HG02938 (cell line): Measurements from ENCODE around the gene EGLN1.

Experiments
- ATAC-seq: cut with Tn5 transposase; IDR thresholded peaks from one replicate; pipeline ENCODE4 v1.9.1; 2021; ENCODE audit warnings: mild to moderate bottlenecking, moderate library complexity; ENCODE audit not compliant: unreplicated experiment

Gene EGLN1

GRCh38 chr1:231401478-231401877 is 20.6 kb downstream of the EGLN1 start:
- ATAC-seq, result no peak

- ATAC-seq, result no peak
Measured at GRCh38 chr1:231397886-231398671, 24.0 kb downstream of the EGLN1 start.

GRCh38 chr1:231396643-231397042 is 25.4 kb downstream of the EGLN1 start:
- no peak for ATAC-seq

- ATAC-seq, result no peak
Measured at GRCh38 chr1:231395998-231396390, 26.1 kb downstream of the EGLN1 start.

- no peak for ATAC-seq
Measured at GRCh38 chr1:231395076-231395997, 26.8 kb downstream of the EGLN1 start.

GRCh38 chr1:231393668-231394067 is 28.4 kb downstream of the EGLN1 start:
- ATAC-seq, result no peak

GRCh38 chr1:231392389-231393131 is 29.5 kb downstream of the EGLN1 start:
- ATAC-seq, result no peak

- no peak for ATAC-seq
Measured at GRCh38 chr1:231390071-231390470, 32.0 kb downstream of the EGLN1 start.

- ATAC-seq, result no peak
Measured at GRCh38 chr1:231387770-231388669, 34.1 kb downstream of the EGLN1 start.

GRCh38 chr1:231386466-231386865 is 35.6 kb downstream of the EGLN1 start:
- ATAC-seq, result no peak

- no peak for ATAC-seq
Measured at GRCh38 chr1:231385416-231385748, 36.7 kb downstream of the EGLN1 start.

GRCh38 chr1:231384696-231385415 is 37.2 kb downstream of the EGLN1 start:
- no peak for ATAC-seq

- ATAC-seq, result no peak
Measured at GRCh38 chr1:231383159-231383860, 38.8 kb downstream of the EGLN1 start.

GRCh38 chr1:231382426-231382825 is 39.7 kb downstream of the EGLN1 start:
- ATAC-seq, result no peak

GRCh38 chr1:231381729-231382128 is 40.4 kb downstream of the EGLN1 start:
- ATAC-seq, result no peak

- peak; percentile 70 for ATAC-seq
Measured at GRCh38 chr1:231376875-231377549, 45.1 kb downstream of the EGLN1 start.

- ATAC-seq, result no peak
Measured at GRCh38 chr1:231376101-231376500, 46.0 kb downstream of the EGLN1 start.

GRCh38 chr1:231374394-231374793 is 47.7 kb downstream of the EGLN1 start:
- ATAC-seq, result no peak

GRCh38 chr1:231372501-231372900 is 49.6 kb downstream of the EGLN1 start:
- ATAC-seq, result no peak
